Astrocyte (in vitro differentiated cells and primary cell): ENCODE measurements around the gene LRCOL1.

Source experiments
- CTCF ChIP-seq: IDR thresholded peaks from 2 replicates; pipeline ENCODE4 v1.5.1; 2011; ENCODE audit warnings: low read depth, mild to moderate bottlenecking, inconsistent platforms, low read length, moderate library complexity; ENCODE audit not compliant: insufficient read depth
- EZH2 ChIP-seq: IDR thresholded peaks from 2 replicates; pipeline ENCODE4 v1.6.1; 2012; ENCODE audit warnings: mild to moderate bottlenecking, low read length, inconsistent platforms; ENCODE audit not compliant: insufficient read depth

- no peak for TF ChIP-seq CTCF
- TF ChIP-seq EZH2 = no peak
Observed at GRCh38 chr12:132597333-132598316, 12.8 kb downstream of the LRCOL1 start.
